GM23338 (cell line): ENCODE measurements around the gene RHOV. TPM values are rescaled to one million over a fixed set of nuclear protein-coding genes. Genes with fewer than 3 reads are reported as not detected.
A peak's percentile ranks its signal among the peaks of the same experiment; 100 is the strongest.

Source experiments
- ATAC-seq: fragments of 200-7000 bp; cut with Tn5 transposase; 3 replicates; pipeline ENCODE4 v1.9.1; 2020
- DNase-seq: peaks from one replicate; pipeline ENCODE4 v3.0.0-alpha.2; 2015; ENCODE audit warnings: low spot score
- H2AFZ ChIP-seq: fragments of 200-600 bp; sonication (generic); 2 replicates; pipeline ENCODE4 v1.8.0; 2016; ENCODE audit warnings: antibody characterized with exemption, mild to moderate bottlenecking, moderate library complexity
- H3F3A ChIP-seq: fragments of 200-600 bp; sonication (generic); replicated peaks from 2 replicates; pipeline ENCODE4 v1.8.0; 2017; ENCODE audit warnings: antibody characterized with exemption, mixed run types, low read depth
- H3K27ac ChIP-seq: fragments of 200-600 bp; sonication (generic); 2 replicates; pipeline ENCODE4 v1.6.1; 2016; ENCODE audit warnings: low read depth
- H3K27me3 ChIP-seq: fragments of 200-600 bp; sonication (generic); 2 replicates; pipeline ENCODE4 v1.8.0; 2016; ENCODE audit warnings: mild to moderate bottlenecking, mixed run types, moderate library complexity; ENCODE audit not compliant: insufficient read depth
- H3K36me3 ChIP-seq: fragments of 200-600 bp; sonication (generic); 2 replicates; pipeline ENCODE4 v1.8.0; 2016; ENCODE audit warnings: mild to moderate bottlenecking; ENCODE audit not compliant: insufficient read depth
- H3K4me1 ChIP-seq: fragments of 200-600 bp; sonication (generic); 2 replicates; pipeline ENCODE4 v1.8.0; 2016; ENCODE audit warnings: mild to moderate bottlenecking, moderate library complexity; ENCODE audit not compliant: insufficient read depth
- H3K4me2 ChIP-seq: fragments of 200-600 bp; sonication (generic); 2 replicates; pipeline ENCODE4 v1.7.1; 2017; ENCODE audit warnings: mixed run types
- H3K4me3 ChIP-seq: fragments of 200-600 bp; sonication (generic); 2 replicates; pipeline ENCODE4 v1.6.1; 2016; ENCODE audit warnings: mixed run types
- H3K79me2 ChIP-seq: fragments of 200-600 bp; sonication (generic); replicated peaks from 2 replicates; pipeline ENCODE4 v1.8.0; 2017; ENCODE audit warnings: mild to moderate bottlenecking; ENCODE audit not compliant: insufficient read depth
- H3K9me2 ChIP-seq: fragments of 200-600 bp; sonication (generic); 2 replicates; pipeline ENCODE4 v1.8.0; 2017; ENCODE audit not compliant: insufficient read depth
- H4K20me1 ChIP-seq: fragments of 200-600 bp; sonication (generic); replicated peaks from 2 replicates; pipeline ENCODE4 v1.8.0; 2017; ENCODE audit warnings: mild to moderate bottlenecking; ENCODE audit not compliant: insufficient read depth
- H3K27ac Mint-ChIP-seq: 2 replicates; pipeline ENCODE4 v1.8.0; 2020; ENCODE audit warnings: inconsistent platforms, mild to moderate bottlenecking, moderate library complexity, mixed read lengths
- H3K27me3 Mint-ChIP-seq: 3 replicates; pipeline ENCODE4 v1.8.0; 2022; ENCODE audit warnings: low read depth, mild to moderate bottlenecking, moderate library complexity, mixed read lengths, inconsistent platforms; ENCODE audit not compliant: insufficient read depth, poor library complexity
- H3K36me3 Mint-ChIP-seq: 3 replicates; pipeline ENCODE4 v1.8.0; 2021; ENCODE audit warnings: low read depth, mild to moderate bottlenecking, inconsistent platforms, moderate library complexity, mixed read lengths
- H3K4me1 Mint-ChIP-seq: 3 replicates; pipeline ENCODE4 v1.8.0; 2020; ENCODE audit warnings: mild to moderate bottlenecking, inconsistent platforms, mixed read lengths
- H3K4me3 Mint-ChIP-seq: 3 replicates; pipeline ENCODE4 v1.8.0; 2021; ENCODE audit warnings: moderate library complexity, mild to moderate bottlenecking, inconsistent platforms, mixed read lengths
- H3K9me3 Mint-ChIP-seq: 3 replicates; pipeline ENCODE4 v1.8.0; 2020; ENCODE audit warnings: moderate library complexity, mild to moderate bottlenecking, inconsistent platforms, mixed read lengths
- CREB1 ChIP-seq: fragments of 250-450 bp; sonication (Bioruptor Pico); IDR thresholded peaks from 2 replicates; pipeline ENCODE4 v1.5.0; 2020; ENCODE audit warnings: low read depth, mild to moderate bottlenecking, moderate library complexity
- EZH2 ChIP-seq: fragments of 200-600 bp; sonication (generic); IDR thresholded peaks from one replicate; pipeline ENCODE4 v1.8.0; 2017; ENCODE audit warnings: antibody characterized with exemption, mild to moderate bottlenecking, low read depth; ENCODE audit not compliant: unreplicated experiment
- NANOG ChIP-seq: IDR thresholded peaks from 2 replicates; pipeline ENCODE4 v1.6.1; 2016; ENCODE audit warnings: antibody characterized with exemption, borderline replicate concordance
- POLR2AphosphoS5 ChIP-seq: IDR thresholded peaks from 2 replicates; pipeline ENCODE4 v1.6.1; 2016; ENCODE audit warnings: antibody characterized with exemption, low read depth
- ZNF114 ChIP-seq: fragments of 250-450 bp; sonication (Bioruptor Pico); IDR thresholded peaks from 2 replicates; pipeline ENCODE4 v1.5.0; 2020; ENCODE audit warnings: mild to moderate bottlenecking, moderate library complexity
- polyA plus RNA-seq: library from polyadenylated mRNA; unstranded; fragments of >200 nt; fragmentation: Nextera tagmentation; extraction: Ambion mirVana; gene quantifications from 2 replicates; pipeline ENCODE4 v1.2.1, GENCODE V29; 2016
- total RNA-seq: library from RNA; depleted of rRNA; stranded (reverse); fragments of >200 nt; shearing (Covaris generic); gene quantifications from 2 replicates; pipeline ENCODE4 v1.2.3, GENCODE V29; 2014
- TF ChIP-seq, protein P1 (sequence below): IDR thresholded peaks from 2 replicates; pipeline ENCODE4 v1.6.1; 2016; ENCODE audit warnings: antibody characterized with exemption
- TF ChIP-seq, protein P2 (sequence below), 2 experiments: fragments of 200-600 bp in 1 of 2; sonication (generic) in 1 of 2; conservative IDR thresholded peaks; 2 replicates each; pipeline versions ENCODE4 v1.5.1 to v1.6.1; 2016 to 2017; ENCODE audit warnings: antibody characterized with exemption in 2 of 2, low read depth in 2 of 2, mild to moderate bottlenecking in 2 of 2, moderate library complexity in 1 of 2
- TF ChIP-seq, protein P3 (sequence below): fragments of 250-450 bp; sonication (Bioruptor Pico); IDR thresholded peaks from 2 replicates; pipeline ENCODE4 v1.5.0; 2020; ENCODE audit warnings: mild to moderate bottlenecking, moderate library complexity
- TF ChIP-seq, protein P4 (sequence below): IDR thresholded peaks from one replicate; pipeline ENCODE4 v1.6.1; 2018; ENCODE audit warnings: antibody characterized with exemption; ENCODE audit not compliant: unreplicated experiment

Gene RHOV
- total and polyA plus RNA-seq, 2 experiments from 2014 or later, result 4.4 to 4.7 TPM

DNA sequence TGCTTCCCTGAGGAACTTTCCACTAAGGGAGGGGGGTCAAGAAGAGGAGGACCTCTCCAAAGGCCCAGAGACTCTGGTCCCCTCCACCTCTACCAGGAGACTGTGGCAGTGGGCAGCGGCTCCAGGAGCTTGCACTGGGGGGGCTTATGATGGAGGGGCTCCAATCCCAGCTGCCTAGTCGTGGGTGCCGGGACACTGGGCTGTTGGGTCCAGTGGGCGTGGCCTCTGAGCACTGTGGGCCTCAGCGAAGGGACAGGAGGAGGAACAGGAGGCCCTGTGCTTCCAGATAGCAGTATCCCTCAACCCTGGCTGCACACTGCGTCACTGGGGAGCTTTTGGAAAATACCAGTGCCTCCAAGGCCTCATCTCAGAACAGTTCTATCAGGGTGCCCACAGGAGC, 41.6 kb upstream of the RHOV start (continued):
- TF ChIP-seq, protein P1, sequence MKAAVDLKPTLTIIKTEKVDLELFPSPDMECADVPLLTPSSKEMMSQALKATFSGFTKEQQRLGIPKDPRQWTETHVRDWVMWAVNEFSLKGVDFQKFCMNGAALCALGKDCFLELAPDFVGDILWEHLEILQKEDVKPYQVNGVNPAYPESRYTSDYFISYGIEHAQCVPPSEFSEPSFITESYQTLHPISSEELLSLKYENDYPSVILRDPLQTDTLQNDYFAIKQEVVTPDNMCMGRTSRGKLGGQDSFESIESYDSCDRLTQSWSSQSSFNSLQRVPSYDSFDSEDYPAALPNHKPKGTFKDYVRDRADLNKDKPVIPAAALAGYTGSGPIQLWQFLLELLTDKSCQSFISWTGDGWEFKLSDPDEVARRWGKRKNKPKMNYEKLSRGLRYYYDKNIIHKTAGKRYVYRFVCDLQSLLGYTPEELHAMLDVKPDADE, result no peak
- no peak for TF ChIP-seq POLR2AphosphoS5
- no peak for TF ChIP-seq ZNF114 (CRISPR knock-in tag)
- TF ChIP-seq, protein P2, sequence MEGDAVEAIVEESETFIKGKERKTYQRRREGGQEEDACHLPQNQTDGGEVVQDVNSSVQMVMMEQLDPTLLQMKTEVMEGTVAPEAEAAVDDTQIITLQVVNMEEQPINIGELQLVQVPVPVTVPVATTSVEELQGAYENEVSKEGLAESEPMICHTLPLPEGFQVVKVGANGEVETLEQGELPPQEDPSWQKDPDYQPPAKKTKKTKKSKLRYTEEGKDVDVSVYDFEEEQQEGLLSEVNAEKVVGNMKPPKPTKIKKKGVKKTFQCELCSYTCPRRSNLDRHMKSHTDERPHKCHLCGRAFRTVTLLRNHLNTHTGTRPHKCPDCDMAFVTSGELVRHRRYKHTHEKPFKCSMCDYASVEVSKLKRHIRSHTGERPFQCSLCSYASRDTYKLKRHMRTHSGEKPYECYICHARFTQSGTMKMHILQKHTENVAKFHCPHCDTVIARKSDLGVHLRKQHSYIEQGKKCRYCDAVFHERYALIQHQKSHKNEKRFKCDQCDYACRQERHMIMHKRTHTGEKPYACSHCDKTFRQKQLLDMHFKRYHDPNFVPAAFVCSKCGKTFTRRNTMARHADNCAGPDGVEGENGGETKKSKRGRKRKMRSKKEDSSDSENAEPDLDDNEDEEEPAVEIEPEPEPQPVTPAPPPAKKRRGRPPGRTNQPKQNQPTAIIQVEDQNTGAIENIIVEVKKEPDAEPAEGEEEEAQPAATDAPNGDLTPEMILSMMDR (conservative IDR thresholded peaks at IDR 0.05; ENCODE audit: low read depth in 2 of 2), result no peak

DNA sequence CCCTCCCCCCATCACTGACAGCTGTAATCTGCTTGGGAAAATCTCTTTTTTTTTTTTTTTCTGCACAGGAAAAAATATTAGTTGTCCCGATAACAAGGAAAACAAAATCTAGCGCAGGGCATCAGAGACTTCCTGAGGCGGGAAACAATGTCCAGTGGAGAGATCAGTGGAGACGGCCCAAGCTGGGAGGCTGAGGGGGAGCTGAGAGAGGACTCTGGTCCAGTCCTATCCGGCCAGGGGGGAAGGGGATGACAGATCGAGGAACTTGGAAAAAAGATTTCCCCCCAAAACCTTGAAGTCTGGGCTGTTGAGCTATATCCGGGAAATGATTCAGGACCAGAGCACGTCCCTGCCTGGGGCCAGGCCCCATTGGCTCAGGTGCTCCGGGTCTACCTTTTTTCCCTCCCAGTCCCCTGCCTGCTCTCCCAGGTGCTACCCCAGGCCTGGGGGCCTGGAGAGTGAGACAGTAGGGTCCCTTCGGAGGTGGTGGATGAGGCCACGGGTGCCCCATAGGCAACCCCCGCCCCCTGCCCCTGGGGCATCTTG, 41.2 kb upstream of the RHOV start:
- Histone ChIP-seq H3F3A (0 out of 2 replicates have a peak, but pooled peaks cover 10% of the 10 kb centered on the region), H3K79me2 (no peaks in the 10 kb centered on the region), H3K4me2 (peak overlapping the region; percentile 60; the same call in 1 of the 2 replicates), H3K27ac (no peak overlapping the region), H3K36me3 (no peaks in the 10 kb centered on the region), H3K27me3 (no peaks in the 10 kb centered on the region), H4K20me1 (no peaks in the 10 kb centered on the region), H3K4me1 (peaks cover 19% of the 10 kb centered on the region), H3K4me3 (no peak overlapping the region), H3K9me2 (no peaks in the 10 kb centered on the region), H2AFZ (peak overlapping the region; percentile 56)
- peaks cover 36% of the 10 kb centered on the region for H3K4me1 Mint-ChIP-seq
- no peak; the same call in 2 of the 3 replicates for ATAC-seq
- no peak for DNase-seq
- H3K27me3 Mint-ChIP-seq, result peaks cover 25% of the 10 kb centered on the region
- H3K9me3 Mint-ChIP-seq, result no peaks in the 10 kb centered on the region
- H3K27ac Mint-ChIP-seq, result no peak overlapping the region
- no peak overlapping the region for H3K4me3 Mint-ChIP-seq
- H3K36me3 Mint-ChIP-seq, result no peaks in the 10 kb centered on the region
- TF ChIP-seq CREB1 (no peak), NANOG (no peak), EZH2 (no peak)
- TF ChIP-seq, protein P2 (conservative IDR thresholded peaks at IDR 0.05; ENCODE audit: low read depth in 2 of 2), result no peak
- TF ChIP-seq, protein P3, sequence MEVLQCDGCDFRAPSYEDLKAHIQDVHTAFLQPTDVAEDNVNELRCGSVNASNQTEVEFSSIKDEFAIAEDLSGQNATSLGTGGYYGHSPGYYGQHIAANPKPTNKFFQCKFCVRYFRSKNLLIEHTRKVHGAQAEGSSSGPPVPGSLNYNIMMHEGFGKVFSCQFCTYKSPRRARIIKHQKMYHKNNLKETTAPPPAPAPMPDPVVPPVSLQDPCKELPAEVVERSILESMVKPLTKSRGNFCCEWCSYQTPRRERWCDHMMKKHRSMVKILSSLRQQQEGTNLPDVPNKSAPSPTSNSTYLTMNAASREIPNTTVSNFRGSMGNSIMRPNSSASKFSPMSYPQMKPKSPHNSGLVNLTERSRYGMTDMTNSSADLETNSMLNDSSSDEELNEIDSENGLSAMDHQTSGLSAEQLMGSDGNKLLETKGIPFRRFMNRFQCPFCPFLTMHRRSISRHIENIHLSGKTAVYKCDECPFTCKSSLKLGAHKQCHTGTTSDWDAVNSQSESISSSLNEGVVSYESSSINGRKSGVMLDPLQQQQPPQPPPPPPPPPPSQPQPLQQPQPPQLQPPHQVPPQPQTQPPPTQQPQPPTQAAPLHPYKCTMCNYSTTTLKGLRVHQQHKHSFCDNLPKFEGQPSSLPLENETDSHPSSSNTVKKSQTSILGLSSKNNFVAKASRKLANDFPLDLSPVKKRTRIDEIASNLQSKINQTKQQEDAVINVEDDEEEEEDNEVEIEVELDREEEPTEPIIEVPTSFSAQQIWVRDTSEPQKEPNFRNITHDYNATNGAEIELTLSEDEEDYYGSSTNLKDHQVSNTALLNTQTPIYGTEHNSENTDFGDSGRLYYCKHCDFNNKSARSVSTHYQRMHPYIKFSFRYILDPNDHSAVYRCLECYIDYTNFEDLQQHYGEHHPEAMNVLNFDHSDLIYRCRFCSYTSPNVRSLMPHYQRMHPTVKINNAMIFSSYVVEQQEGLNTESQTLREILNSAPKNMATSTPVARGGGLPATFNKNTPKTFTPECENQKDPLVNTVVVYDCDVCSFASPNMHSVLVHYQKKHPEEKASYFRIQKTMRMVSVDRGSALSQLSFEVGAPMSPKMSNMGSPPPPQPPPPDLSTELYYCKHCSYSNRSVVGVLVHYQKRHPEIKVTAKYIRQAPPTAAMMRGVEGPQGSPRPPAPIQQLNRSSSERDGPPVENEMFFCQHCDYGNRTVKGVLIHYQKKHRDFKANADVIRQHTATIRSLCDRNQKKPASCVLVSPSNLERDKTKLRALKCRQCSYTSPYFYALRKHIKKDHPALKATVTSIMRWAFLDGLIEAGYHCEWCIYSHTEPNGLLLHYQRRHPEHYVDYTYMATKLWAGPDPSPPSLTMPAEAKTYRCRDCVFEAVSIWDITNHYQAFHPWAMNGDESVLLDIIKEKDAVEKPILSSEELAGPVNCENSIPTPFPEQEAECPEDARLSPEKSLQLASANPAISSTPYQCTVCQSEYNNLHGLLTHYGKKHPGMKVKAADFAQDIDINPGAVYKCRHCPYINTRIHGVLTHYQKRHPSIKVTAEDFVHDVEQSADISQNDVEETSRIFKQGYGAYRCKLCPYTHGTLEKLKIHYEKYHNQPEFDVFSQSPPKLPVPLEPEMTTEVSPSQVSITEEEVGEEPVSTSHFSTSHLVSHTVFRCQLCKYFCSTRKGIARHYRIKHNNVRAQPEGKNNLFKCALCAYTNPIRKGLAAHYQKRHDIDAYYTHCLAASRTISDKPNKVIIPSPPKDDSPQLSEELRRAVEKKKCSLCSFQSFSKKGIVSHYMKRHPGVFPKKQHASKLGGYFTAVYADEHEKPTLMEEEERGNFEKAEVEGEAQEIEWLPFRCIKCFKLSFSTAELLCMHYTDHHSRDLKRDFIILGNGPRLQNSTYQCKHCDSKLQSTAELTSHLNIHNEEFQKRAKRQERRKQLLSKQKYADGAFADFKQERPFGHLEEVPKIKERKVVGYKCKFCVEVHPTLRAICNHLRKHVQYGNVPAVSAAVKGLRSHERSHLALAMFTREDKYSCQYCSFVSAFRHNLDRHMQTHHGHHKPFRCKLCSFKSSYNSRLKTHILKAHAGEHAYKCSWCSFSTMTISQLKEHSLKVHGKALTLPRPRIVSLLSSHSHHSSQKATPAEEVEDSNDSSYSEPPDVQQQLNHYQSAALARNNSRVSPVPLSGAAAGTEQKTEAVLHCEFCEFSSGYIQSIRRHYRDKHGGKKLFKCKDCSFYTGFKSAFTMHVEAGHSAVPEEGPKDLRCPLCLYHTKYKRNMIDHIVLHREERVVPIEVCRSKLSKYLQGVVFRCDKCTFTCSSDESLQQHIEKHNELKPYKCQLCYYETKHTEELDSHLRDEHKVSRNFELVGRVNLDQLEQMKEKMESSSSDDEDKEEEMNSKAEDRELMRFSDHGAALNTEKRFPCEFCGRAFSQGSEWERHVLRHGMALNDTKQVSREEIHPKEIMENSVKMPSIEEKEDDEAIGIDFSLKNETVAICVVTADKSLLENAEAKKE (CRISPR knock-in tag), result no peak
- TF ChIP-seq, protein P4, sequence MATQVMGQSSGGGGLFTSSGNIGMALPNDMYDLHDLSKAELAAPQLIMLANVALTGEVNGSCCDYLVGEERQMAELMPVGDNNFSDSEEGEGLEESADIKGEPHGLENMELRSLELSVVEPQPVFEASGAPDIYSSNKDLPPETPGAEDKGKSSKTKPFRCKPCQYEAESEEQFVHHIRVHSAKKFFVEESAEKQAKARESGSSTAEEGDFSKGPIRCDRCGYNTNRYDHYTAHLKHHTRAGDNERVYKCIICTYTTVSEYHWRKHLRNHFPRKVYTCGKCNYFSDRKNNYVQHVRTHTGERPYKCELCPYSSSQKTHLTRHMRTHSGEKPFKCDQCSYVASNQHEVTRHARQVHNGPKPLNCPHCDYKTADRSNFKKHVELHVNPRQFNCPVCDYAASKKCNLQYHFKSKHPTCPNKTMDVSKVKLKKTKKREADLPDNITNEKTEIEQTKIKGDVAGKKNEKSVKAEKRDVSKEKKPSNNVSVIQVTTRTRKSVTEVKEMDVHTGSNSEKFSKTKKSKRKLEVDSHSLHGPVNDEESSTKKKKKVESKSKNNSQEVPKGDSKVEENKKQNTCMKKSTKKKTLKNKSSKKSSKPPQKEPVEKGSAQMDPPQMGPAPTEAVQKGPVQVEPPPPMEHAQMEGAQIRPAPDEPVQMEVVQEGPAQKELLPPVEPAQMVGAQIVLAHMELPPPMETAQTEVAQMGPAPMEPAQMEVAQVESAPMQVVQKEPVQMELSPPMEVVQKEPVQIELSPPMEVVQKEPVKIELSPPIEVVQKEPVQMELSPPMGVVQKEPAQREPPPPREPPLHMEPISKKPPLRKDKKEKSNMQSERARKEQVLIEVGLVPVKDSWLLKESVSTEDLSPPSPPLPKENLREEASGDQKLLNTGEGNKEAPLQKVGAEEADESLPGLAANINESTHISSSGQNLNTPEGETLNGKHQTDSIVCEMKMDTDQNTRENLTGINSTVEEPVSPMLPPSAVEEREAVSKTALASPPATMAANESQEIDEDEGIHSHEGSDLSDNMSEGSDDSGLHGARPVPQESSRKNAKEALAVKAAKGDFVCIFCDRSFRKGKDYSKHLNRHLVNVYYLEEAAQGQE, result no peak
